GM10266 (cell line): ENCODE results near the gene CDK5.

Experiments
- DNase-seq: peaks from one replicate; pipeline ENCODE4 v3.0.0; 2012; ENCODE audit errors: extremely low spot score
- TF ChIP-seq, protein P1 (sequence below): IDR thresholded peaks from 2 replicates; pipeline ENCODE4 v1.5.1; 2012; ENCODE audit warnings: mild to moderate bottlenecking, low read depth; ENCODE audit not compliant: control insufficient read depth, insufficient read depth; ENCODE audit errors: missing control alignments

Gene CDK5

DNA sequence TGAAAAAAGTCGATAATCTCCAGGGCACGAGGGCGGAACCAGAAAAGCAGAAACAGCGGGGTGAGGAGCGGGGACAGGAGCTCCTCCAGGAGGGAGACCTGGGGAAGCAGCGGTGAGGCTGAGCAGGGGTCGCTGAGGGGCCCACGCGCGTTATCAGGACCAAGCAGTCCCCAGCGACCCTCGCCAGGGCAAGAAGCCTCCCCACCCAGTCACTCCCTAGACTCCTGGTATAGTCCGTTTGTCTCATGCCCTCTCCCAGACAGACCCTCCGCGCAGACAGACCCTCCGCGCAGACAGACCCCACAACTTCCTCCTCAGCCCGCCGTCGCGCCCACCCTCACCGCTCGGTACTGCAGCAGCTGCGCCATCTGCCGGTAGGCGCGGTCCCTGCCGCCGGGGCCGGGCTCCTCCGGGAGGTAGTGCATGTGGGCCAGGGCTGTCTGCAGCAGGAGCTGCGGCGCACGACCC lies 39.7 kb downstream of the CDK5 start:
- TF ChIP-seq, protein P1, sequence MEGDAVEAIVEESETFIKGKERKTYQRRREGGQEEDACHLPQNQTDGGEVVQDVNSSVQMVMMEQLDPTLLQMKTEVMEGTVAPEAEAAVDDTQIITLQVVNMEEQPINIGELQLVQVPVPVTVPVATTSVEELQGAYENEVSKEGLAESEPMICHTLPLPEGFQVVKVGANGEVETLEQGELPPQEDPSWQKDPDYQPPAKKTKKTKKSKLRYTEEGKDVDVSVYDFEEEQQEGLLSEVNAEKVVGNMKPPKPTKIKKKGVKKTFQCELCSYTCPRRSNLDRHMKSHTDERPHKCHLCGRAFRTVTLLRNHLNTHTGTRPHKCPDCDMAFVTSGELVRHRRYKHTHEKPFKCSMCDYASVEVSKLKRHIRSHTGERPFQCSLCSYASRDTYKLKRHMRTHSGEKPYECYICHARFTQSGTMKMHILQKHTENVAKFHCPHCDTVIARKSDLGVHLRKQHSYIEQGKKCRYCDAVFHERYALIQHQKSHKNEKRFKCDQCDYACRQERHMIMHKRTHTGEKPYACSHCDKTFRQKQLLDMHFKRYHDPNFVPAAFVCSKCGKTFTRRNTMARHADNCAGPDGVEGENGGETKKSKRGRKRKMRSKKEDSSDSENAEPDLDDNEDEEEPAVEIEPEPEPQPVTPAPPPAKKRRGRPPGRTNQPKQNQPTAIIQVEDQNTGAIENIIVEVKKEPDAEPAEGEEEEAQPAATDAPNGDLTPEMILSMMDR, result peak; percentile 93
- peak; percentile 87 for DNase-seq

DNA sequence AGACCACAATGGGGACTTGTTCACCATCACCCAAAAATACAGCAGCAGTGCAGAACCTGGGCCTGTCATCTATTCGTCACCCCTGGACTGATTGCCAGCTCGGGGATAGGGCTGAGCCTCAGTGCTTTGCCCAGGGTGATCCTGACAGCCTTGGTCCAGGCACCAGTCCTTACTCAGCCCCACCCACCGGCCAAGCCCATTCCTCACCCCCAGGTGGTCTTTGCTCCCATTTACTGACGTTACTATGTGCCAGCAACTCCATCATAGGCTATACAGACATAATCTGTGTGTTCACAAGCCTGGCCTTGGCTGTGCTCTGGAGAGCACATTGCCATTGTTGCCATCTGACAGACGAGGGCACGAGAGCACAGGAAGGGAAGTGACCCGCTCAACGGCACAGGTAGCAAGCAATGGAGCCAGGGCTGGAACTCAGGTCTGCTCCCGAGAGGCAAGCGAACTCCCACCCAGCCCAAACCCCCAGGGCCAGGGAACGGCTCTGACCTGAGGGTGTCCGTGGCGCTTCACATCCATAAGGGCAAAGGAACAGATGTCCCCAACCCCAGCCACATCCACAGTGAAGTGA lies 40.2 kb downstream of the CDK5 start:
- TF ChIP-seq, protein P1, result no peak
- DNase-seq, result no peak

DNA sequence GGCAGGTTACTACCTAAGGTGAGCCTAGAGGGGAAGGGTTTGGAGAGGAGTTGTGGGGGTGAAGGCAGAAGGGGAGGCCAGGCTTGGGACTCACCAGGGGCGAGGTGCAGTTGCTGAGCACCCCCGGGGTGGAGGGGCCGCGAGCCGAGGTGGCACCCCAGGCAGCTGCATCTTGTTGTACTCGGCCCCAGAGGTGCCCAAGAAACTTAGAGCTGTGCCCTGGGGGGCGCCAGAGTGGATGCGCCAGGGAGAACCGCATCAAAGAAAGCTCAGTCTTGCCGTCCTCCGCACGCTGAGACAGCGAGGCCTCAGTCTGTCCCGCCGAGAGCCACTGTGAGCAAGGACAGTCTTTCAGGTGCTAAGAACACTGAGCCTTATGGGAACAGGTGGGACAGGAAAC lies 40.8 kb downstream of the CDK5 start:
- TF ChIP-seq, protein P1, result no peak
- DNase-seq, result no peak

DNA sequence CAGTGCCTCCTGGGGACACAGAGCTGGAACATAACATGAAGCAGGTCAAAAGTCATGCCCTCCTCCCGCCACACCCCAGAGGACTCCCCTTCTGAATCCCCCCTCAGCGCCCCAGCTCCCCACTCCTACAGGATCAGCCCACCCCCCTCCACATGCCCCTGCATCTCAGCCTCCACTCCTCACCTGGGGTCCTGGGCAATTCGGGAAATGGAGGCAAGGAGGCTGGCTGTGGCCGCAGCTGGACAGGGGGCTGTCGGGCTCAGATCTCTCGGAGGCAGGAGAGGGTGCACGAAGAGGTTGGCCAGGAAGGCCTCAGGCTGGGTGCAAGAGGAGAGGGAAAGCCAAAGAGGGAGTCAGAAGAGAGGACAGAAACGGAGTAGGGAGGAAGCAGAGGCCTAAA lies 41.2 kb downstream of the CDK5 start:
- DNase-seq, result no peak
- TF ChIP-seq, protein P1, result no peak

DNA sequence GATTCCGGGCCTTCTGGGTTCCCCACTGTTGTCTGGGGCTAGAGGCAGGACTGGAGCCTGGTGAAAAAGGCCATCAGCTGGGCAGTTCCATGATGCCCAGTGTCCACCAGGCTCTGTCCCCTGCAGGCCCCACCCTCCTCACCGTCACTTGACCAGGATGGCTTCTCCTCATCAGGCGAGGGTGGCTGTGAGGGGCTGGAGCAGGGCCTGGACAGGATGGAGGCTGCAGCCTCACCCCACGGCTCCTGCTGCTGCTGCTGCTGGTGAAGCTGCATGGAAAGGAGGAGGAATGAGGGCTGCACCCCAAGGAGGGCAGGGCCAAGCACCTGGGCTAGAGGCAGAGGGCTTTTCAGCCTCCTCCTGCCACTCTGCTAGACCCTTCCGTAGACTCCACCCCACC lies 41.7 kb downstream of the CDK5 start:
- TF ChIP-seq, protein P1, result no peak
- no peak for DNase-seq

DNA sequence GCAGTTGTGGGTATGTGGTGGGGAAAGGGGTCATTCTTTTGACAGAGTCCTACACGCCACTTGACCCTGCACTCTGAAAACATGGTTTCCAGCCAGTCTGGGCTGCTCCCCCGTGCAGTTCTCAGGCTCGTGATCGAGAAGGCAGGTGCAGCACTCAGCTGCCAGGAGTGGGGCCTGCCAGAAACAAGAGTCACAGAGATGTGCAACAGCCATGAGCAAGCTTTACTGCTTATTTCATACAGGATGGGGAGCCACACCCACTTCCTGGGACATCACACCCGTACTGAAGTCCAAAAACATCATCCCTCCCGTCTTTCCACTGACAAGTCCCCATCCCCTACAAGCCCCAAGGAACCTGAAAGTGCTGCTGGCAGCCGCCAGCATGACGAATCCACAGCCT lies 42.7 kb downstream of the CDK5 start:
- DNase-seq, result no peak
- TF ChIP-seq, protein P1, result no peak

DNA sequence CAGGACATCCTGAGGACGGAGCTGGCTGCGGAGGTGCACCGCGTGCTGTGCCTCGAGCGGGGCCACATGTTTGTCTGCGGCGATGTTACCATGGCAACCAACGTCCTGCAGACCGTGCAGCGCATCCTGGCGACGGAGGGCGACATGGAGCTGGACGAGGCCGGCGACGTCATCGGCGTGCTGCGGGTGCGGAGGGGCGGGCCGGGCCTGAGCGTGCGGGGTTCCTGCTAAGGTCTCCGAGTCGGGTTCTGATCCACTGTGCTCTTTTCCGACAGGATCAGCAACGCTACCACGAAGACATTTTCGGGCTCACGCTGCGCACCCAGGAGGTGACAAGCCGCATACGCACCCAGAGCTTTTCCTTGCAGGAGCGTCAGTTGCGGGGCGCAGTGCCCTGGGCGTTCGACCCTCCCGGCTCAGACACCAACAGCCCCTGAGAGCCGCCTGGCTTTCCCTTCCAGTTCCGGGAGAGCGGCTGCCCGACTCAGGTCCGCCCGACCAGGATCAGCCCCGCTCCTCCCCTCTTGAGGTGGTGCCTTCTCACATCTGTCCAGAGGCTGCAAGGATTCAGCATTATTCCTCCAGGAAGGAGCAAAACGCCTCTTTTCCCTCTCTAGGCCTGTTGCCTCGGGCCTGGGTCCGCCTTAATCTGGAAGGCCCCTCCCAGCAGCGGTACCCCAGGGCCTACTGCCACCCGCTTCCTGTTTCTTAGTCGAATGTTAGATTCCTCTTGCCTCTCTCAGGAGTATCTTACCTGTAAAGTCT lies 43.8 kb downstream of the CDK5 start:
- peak; percentile 88 for DNase-seq
- TF ChIP-seq, protein P1, result peak; percentile 7
